Panc1 (cell line): ENCODE results near the gene OR1K1.

Source experiments
- POLR2AphosphoS5 ChIP-seq: IDR thresholded peaks from 2 replicates; pipeline ENCODE4 v1.6.1; 2012; ENCODE audit warnings: mild to moderate bottlenecking, low read depth, low read length, moderate library complexity
- REST ChIP-seq, 2 experiments: IDR thresholded peaks; 2 replicates each; pipeline ENCODE4 v1.6.1; 2011 to 2012; ENCODE audit warnings: low read depth in 2 of 2, control low read depth in 1 of 2, low read length in 1 of 2, mild to moderate bottlenecking in 1 of 2, moderate library complexity in 1 of 2; ENCODE audit not compliant: insufficient read depth in 1 of 2
- TCF7L2 ChIP-seq: IDR thresholded peaks from 2 replicates; pipeline ENCODE4 v1.6.1; 2011; ENCODE audit warnings: mild to moderate bottlenecking, low read depth, low read length, inconsistent platforms
- TF ChIP-seq, protein P1 (sequence below): fragments of 450-650 bp; IDR thresholded peaks from 2 replicates; pipeline ENCODE4 v1.5.1; 2017; ENCODE audit warnings: mild to moderate bottlenecking

GRCh38 chr9:122822056-122822455, 22.1 kb downstream of the OR1K1 start:
- TF ChIP-seq, protein P1, sequence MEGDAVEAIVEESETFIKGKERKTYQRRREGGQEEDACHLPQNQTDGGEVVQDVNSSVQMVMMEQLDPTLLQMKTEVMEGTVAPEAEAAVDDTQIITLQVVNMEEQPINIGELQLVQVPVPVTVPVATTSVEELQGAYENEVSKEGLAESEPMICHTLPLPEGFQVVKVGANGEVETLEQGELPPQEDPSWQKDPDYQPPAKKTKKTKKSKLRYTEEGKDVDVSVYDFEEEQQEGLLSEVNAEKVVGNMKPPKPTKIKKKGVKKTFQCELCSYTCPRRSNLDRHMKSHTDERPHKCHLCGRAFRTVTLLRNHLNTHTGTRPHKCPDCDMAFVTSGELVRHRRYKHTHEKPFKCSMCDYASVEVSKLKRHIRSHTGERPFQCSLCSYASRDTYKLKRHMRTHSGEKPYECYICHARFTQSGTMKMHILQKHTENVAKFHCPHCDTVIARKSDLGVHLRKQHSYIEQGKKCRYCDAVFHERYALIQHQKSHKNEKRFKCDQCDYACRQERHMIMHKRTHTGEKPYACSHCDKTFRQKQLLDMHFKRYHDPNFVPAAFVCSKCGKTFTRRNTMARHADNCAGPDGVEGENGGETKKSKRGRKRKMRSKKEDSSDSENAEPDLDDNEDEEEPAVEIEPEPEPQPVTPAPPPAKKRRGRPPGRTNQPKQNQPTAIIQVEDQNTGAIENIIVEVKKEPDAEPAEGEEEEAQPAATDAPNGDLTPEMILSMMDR = no peak
- no peak for TF ChIP-seq TCF7L2
- no peak for TF ChIP-seq POLR2AphosphoS5
- no peak for TF ChIP-seq REST (IDR thresholded peaks at IDR 0.05; ENCODE audit: insufficient read depth in 1 of 2, low read depth in 2 of 2, low read length in 1 of 2)
